Spleen (tissue), 11 donors: ENCODE measurements around the gene DCTN1. TPM values are rescaled to one million over a fixed set of nuclear protein-coding genes. Genes with fewer than 3 reads are reported as not detected.

Experiments used
- DNase-seq: peaks from one replicate; pipeline ENCODE4 v3.0.0-alpha.2; 2020
- H3K27ac ChIP-seq, 8 donors: fragments of 200-600 bp; sonication (generic) in 7 of 8; 1 replicate in 4 of 8; 2 replicates in 4 of 8; pipeline versions ENCODE4 v1.5.0 to v1.8.0; 2016 to 2021; ENCODE audit warnings: inconsistent platforms in 4 of 8, mild to moderate bottlenecking in 4 of 8, moderate library complexity in 1 of 8
- H3K27me3 ChIP-seq, 7 donors: fragments of 200-600 bp; sonication (generic) in 6 of 7; replicated peaks in 1 of 7; 1 replicate in 4 of 7; 2 replicates in 3 of 7; pipeline versions ENCODE4 v1.5.0 to v1.8.0; 2016 to 2021; ENCODE audit warnings: inconsistent platforms in 3 of 7, mild to moderate bottlenecking in 1 of 7
- H3K36me3 ChIP-seq, 6 donors: fragments of 200-600 bp; sonication (generic) in 5 of 6; 1 replicate in 4 of 6; 2 replicates in 2 of 6; pipeline versions ENCODE4 v1.5.0 to v1.8.0; 2016 to 2021; ENCODE audit warnings: inconsistent platforms in 2 of 6
- H3K4me1 ChIP-seq, 6 donors: fragments of 200-600 bp; sonication (generic) in 5 of 6; 1 replicate in 3 of 6; 2 replicates in 3 of 6; pipeline versions ENCODE4 v1.5.0 to v1.8.0; 2016 to 2021; ENCODE audit warnings: inconsistent platforms in 3 of 6
- H3K4me3 ChIP-seq, 8 donors: fragments of 200-600 bp; sonication (generic) in 7 of 8; 1 replicate in 4 of 8; 2 replicates in 4 of 8; pipeline versions ENCODE4 v1.5.0 to v1.8.0; 2016 to 2021; ENCODE audit warnings: inconsistent platforms in 4 of 8, mild to moderate bottlenecking in 4 of 8, moderate library complexity in 2 of 8
- H3K9me3 ChIP-seq, 8 donors: fragments of 200-600 bp; sonication (generic) in 7 of 8; 1 replicate in 4 of 8; 2 replicates in 4 of 8; pipeline versions ENCODE4 v1.5.0 to v1.8.0; 2016 to 2021; ENCODE audit warnings: inconsistent platforms in 4 of 8
- CTCF ChIP-seq, 11 experiments: fragments of 200-600 bp in 7 of 11; fragments of 450-650 bp in 4 of 11; sonication (generic) in 4 of 11; IDR thresholded peaks in 8 of 11; conservative IDR thresholded peaks in 3 of 11; 1 replicate in 7 of 11; 2 replicates in 4 of 11; pipeline versions ENCODE4 v1.4.0 to v1.8.0; 2016 to 2021; ENCODE audit warnings: antibody characterized with exemption in 11 of 11, inconsistent platforms in 4 of 11, mild to moderate bottlenecking in 1 of 11
- POLR2A ChIP-seq, 3 donors: fragments of 450-650 bp; IDR thresholded peaks; one replicate each; pipeline ENCODE4 v1.5.1; 2017; ENCODE audit warnings: antibody characterized with exemption in 3 of 3, mild to moderate bottlenecking in 1 of 3
- POLR2AphosphoS5 ChIP-seq, 3 donors: sonication (generic); formaldehyde crosslinking; IDR thresholded peaks; one replicate each; pipeline ENCODE4 v1.5.1; 2017; ENCODE audit warnings: antibody characterized with exemption in 3 of 3
- WGBS, 5 donors: extraction: QIAGEN DNeasy Blood & Tissue Kit in 3 of 5; methylation state at CpG; one replicate each; pipeline versions ENCODE4 v1.1.5 to v1.1.7; 2013 to 2018; 5-methylcytosine and 5-hydroxymethylcytosine counted together
- intact Hi-C: fragments of 100-400 bp; cut with DNase I; formaldehyde crosslinking; loops from one replicate; pipeline ENCODE4 v1.15.0; 2023; ENCODE audit warnings: low total_unique reads
- polyA plus RNA-seq, 3 donors: library from polyadenylated mRNA; stranded (reverse); fragments of 200-250 nt; gene quantifications; one replicate each; pipeline ENCODE4 v1.2.1, GENCODE V29; 2013
- total RNA-seq, 7 donors: library from RNA; depleted of rRNA in 3 of 7; stranded (reverse); fragments of >200 nt in 3 of 7; fragmentation: NEBNext Ultra II Directional in 4 of 7; extraction: Animal tissue kit (Norgen Biotek cat#: 25700) in 4 of 7; gene quantifications; one replicate each; pipeline versions ENCODE4 v1.1.0 to v1.2.1, GENCODE V29; 2016 to 2021
- donor health status: healthy with polysubstance abuse.
- donor health status: DM: no; HTN: no; CAD: no; lungs with moderate emphysema.
- donor health status: DM: no; HTN: no; CAD: no.
- donor health status: Bipolar disorder and iron deficiency.
- donor health status: healthy.
- donor health status: DM: no; HTN: no; CAD: no.
- donor health status: DM: yes; HTN: yes; CAD: no.

DCTN1 gene
- total and polyA plus RNA-seq, 10 donors = 47.8 to 113 (median 95.1) TPM

- no peaks in the 10 kb centered on the region for H3K27me3 ChIP-seq
- no peaks in the 10 kb centered on the region for H3K36me3 ChIP-seq
- DNase-seq = no peak
- no peak overlapping the region for H3K27ac ChIP-seq
- WGBS, 5 donors = 65 to 87% (median 84%) methylated on average over 2 of the region's 2 CpGs
- no peaks in the 10 kb centered on the region for H3K9me3 ChIP-seq
- no peaks in the 10 kb centered on the region for H3K4me1 ChIP-seq
- TF ChIP-seq POLR2A (IDR thresholded peaks at IDR 0.05) (no peak), CTCF (IDR thresholded peaks at IDR 0.05 in 8 of 11, conservative IDR thresholded peaks at IDR 0.05 in 3 of 11) (no peak), POLR2AphosphoS5 (IDR thresholded peaks at IDR 0.05) (no peak)
- H3K4me3 ChIP-seq = no peak overlapping the region
- intact Hi-C loops = no loop called here
Measured at GRCh38 chr2:74401891-74402290, 21.8 kb upstream of the DCTN1 start.

GRCh38 chr2:74399785-74400184 lies 19.7 kb upstream of the DCTN1 start:
- TF ChIP-seq CTCF (IDR thresholded peaks at IDR 0.05 in 8 of 11, conservative IDR thresholded peaks at IDR 0.05 in 3 of 11) (peak in 9 of 11 experiments; percentile 15 to 61 (median 42)), POLR2AphosphoS5 (IDR thresholded peaks at IDR 0.05) (no peak), POLR2A (IDR thresholded peaks at IDR 0.05) (no peak)
- DNase-seq = no peak
- Histone ChIP-seq H3K4me1 (no peaks in the 10 kb centered on the region), H3K36me3 (no peaks in the 10 kb centered on the region), H3K4me3 (no peak overlapping the region), H3K9me3 (no peaks in the 10 kb centered on the region), H3K27ac (no peak overlapping the region), H3K27me3 (no peaks in the 10 kb centered on the region)
- intact Hi-C loops = no loop called here

GRCh38 chr2:74396149-74396548 lies 16.0 kb upstream of the DCTN1 start:
- DNase-seq = no peak
- Histone ChIP-seq H3K9me3 (no peaks in the 10 kb centered on the region), H3K4me1 (peaks cover under 1 to 8% (median 3%) of the 10 kb centered on the region in 6 donors), H3K27ac (no peak overlapping the region), H3K27me3 (no peaks in the 10 kb centered on the region), H3K4me3 (no peak overlapping the region), H3K36me3 (no peaks in the 10 kb centered on the region)
- intact Hi-C loops = no loop called here
- WGBS, 5 donors = 87 to 98% (median 93%) methylated on average over 2 of the region's 2 CpGs
- TF ChIP-seq POLR2A (IDR thresholded peaks at IDR 0.05) = no peak
- no peak for TF ChIP-seq POLR2AphosphoS5 (IDR thresholded peaks at IDR 0.05)
- no peak for TF ChIP-seq CTCF (IDR thresholded peaks at IDR 0.05 in 8 of 11, conservative IDR thresholded peaks at IDR 0.05 in 3 of 11)

GRCh38 chr2:74393525-74393924 lies 13.4 kb upstream of the DCTN1 start:
- Histone ChIP-seq H3K4me3 (no peak overlapping the region), H3K9me3 (no peaks in the 10 kb centered on the region), H3K27me3 (no peaks in the 10 kb centered on the region), H3K27ac (no peak overlapping the region), H3K36me3 (no peaks in the 10 kb centered on the region), H3K4me1 (peaks cover 15 to 34% (median 27%) of the 10 kb centered on the region in 6 donors)
- TF ChIP-seq POLR2A (IDR thresholded peaks at IDR 0.05) (no peak), POLR2AphosphoS5 (IDR thresholded peaks at IDR 0.05) (no peak), CTCF (IDR thresholded peaks at IDR 0.05 in 8 of 11, conservative IDR thresholded peaks at IDR 0.05 in 3 of 11) (no peak)
- DNase-seq = no peak
- intact Hi-C loops = no loop called here
- WGBS, 5 donors = 91 to 100% (median 95%) methylated on average over 1 of the region's 1 CpG
